ENCODE results near the gene DCUN1D1. TPM values are rescaled to one million over a fixed set of nuclear protein-coding genes. Genes with fewer than 3 reads are reported as not detected.

DCUN1D1 gene
- total RNA-seq, 1 donor from 2014 or later, result 50.7 TPM

GRCh38 chr3:182889948-182890629 lies 90.2 kb downstream of the DCUN1D1 start:
- Mint-ChIP-seq H3K4me3 (no peak overlapping the region), H3K27ac (no peak overlapping the region), H3K9me3 (peaks cover 9% of the 10 kb centered on the region), H3K36me3 (peaks cover 41% of the 10 kb centered on the region), H3K27me3 (ENCODE audit: low read depth) (no peaks in the 10 kb centered on the region), H3K4me1 (no peaks in the 10 kb centered on the region)
- no peak for TF ChIP-seq CTCF (IDR thresholded peaks at IDR 0.05; ENCODE audit: unreplicated experiment)
- DNase-seq (ENCODE audit: low spot score in 2 of 2, unreplicated experiment in 2 of 2), result no peak

Other genes starting within 250 kb of the DCUN1D1 start
- 72.3 to 76.1 TPM (median 73.9 TPM) in 3 replicates for gene ATP11B, start 187.0 kb downstream of the DCUN1D1 start, total RNA-seq
- 36.4 to 39.0 TPM (median 37.3 TPM) in 3 replicates for gene MCCC1, start 119.0 kb upstream of the DCUN1D1 start, total RNA-seq
- 1.5 to 1.9 TPM (median 1.7 TPM) in 3 replicates for gene LAMP3, start 182.2 kb upstream of the DCUN1D1 start, total RNA-seq